Measurements from ENCODE around the gene EXOC7.

Gene EXOC7

DNA sequence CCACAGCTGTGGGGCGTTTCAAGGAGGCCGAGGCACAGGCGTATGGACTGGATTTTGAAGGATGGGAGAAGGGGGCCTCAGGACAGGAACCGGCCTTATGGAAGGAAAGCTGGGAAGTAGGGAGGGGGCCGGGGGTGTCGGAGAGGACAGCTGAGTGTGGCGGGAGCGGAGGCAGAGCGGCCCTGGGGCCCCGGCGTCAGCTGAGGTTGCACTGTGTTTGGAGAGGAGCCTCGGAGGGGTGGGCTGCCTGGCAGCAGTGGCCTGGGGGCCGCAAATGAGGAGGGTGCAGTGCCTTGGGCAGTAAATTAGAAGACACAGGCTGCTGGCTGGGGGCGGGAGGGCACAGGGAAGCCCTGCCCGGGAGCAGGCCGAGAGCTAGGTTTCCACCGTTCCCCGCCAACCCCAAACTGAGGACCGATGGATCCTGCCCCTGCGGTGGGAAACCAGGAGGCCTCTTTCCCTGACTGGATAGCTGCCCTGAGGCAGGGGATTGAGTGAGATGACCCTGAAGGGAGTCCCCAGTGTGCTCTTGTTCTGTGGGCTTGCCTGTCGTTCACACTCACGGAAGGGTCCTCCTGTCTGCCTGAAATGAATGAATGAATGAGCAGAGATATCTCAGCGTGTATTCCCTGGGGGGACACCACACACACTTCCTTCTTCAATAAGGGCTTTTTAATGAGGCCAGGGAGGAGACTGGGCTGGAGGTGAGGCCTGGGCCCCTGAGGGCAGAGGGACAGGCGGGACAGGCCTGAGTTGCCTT lies 19.0 kb upstream of the EXOC7 start:
- no peak for DNase-seq

GRCh38 chr17:76121932-76122430 lies 18.4 kb upstream of the EXOC7 start:
- peak in 2 of 58 donors; percentile 20 to 27 for DNase-seq

DNA sequence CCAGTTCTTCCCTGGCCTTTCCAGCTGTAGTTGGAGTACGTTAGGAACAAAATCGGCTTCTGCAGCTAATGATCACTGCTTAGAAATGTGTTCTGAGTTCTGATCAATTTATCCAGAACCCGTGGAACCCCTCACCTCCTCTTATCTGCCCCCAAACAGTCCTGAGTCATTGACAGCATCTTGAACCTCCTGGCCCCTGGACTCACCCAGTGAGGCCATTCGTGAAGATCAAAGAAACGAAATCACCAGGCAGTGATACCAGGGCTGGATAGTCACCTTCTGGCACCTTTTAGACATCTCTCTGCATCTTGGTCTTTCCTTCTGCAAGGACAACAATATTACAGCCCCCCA lies 17.0 kb upstream of the EXOC7 start:
- DNase-seq: no peak

DNA sequence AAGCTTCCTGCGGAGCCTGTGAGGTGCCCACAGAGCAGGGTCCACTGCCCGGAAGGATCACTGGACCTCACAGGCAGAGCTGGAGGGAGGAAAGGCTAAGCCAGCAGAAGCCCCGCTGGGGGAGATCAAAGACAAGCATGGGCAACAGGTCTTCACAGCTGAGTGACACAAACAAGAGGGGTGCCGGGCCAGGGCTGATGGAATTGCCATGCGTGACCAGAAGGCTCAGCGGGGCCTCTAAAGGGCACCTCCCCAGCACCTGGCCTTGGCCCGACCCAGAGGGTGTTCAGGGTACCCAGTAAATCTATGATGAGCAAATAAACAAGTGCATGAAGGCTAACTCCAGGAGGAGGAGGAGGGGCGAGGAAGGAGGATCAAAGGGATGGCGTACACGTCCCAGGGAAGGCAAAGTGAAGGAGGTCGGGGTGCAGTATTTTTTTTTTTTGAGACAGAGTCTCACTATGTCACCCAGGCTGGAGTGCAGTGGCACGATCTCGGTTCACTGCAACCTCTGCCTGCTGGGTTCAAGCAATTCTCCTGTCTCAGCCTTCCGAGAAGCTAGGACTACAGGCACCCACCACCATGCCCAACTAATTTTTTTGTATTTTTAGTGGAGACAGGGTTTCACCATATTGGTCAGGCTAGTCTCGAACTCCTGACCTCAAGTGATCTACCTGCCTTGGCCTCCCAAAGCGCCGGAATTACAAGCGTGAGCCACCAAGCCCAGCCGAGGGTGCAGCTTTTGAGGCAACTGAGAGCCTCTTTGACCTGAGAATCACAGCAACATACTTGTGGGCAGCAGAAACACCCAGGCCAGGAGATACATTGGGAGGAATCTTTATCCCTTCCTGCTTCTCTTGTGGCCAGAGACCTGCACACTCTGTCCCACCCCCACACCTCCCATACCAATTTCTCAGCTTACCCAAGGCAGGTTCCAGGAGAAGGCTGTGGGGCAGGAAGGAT lies 16.1 kb upstream of the EXOC7 start:
- DNase-seq: no peak

DNA sequence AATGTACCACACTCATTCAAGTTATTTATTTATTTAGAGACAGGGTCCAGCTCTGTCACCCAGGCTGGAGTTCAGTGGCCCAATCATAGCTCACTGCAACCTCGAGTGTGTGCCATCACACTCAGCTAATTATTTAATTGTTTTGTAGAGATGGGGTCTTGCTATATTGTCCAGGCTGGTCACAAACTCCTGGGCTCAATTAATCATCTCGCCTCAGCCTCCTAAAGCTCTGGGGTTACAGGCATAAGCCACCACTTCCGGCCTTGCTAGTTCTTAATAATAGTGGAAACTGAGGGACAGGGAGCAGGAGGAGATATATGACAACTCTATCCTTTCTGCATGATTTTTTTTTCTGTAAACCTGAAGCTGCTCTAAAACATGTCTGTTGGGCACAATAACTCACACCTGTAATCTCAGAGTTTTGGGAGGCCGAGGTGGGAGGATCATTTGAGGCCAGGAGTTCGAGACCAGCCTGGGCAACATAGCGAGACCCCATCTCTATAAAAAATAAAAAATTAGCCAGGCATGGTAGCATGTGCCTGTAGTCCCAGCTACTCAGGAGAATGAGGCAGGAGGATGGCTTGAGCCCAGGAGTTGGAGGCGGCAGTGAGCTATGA lies 11.7 kb upstream of the EXOC7 start:
- DNase-seq: no peak

DNA sequence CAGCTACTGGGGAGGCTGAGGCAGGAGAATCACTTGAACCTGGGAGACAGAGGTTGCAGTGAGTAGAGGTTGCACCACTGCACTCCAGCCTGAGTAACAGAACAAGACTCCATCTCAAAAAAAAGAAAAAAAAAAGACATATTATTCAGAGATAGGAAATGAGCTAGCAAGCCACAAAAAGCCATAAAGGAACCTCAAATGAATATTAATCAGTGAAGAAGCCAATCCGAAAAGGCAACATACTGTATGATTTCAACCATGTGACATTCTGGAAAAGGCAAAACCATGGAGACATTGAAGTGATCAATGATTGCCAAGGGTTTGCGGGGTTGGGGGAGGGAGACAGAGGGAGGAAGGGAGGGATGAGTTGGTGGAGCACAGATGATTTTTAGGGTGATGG lies 8.4 kb upstream of the EXOC7 start:
- DNase-seq: no peak

GRCh38 chr17:76107509-76107908 lies 3.9 kb upstream of the EXOC7 start:
- no peak for DNase-seq

DNA sequence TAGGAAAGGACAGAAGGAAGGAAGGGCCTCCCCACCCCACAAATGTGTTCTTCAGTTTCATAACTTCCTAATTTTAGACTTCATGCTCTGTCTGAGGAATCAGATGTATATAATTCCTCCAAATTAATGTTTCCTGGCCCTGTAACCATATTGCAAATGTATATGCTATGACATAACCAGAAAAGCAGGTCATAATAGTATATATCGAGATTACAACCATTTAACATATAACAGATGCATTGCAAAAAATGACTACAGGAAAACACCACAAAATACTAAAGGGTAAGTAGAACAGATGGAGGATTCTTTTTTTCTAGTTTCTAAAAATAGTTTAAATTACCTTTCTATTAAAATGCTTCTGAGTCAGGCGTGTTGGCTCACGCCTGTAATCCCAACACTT lies 3.1 kb upstream of the EXOC7 start:
- DNase-seq: no peak

- DNase-seq: no peak
Observed at GRCh38 chr17:76104896-76105231, 1.3 kb upstream of the EXOC7 start.

DNA sequence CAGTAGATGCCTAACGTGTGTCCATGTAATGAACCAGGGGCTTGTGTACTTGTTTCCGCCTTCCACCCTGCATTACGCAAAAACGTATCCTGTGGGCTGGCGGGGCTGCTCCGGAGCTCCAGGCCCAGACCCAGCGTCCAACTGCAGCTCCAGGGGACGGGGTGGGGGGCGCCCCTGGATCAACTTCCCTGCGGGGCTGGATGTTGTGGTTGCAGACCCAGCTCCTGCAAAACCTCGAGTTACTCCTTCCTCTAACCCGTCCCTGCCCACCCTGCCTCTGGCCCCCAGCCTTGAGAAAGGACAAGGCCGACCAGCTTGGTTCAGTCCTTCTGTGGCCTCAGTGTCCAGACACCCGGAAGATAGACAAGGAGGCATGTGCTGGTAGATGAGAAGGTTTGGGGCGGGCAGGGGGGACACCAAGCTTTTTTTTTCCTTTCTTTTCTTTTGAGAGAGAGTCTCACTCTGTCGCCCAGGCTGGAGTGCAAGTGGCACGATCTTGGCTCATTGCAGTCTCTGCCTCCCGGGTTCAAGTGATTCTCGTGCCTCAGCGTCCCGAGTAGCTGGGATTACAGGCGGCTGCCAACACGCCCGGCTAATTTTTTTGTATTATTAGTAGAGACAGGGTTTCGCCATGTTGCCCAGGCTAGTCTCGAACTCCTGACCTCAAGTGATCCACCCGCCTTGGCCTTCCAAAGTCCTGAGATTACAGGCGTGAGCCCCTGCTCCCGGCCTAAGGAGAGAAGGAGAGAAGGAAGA lies 731 bp upstream of the EXOC7 start:
- peak in 1 of 58 donors; percentile 61 for DNase-seq

- DNase-seq: no peak
Observed at GRCh38 chr17:76102944-76103273, 678 bp downstream of the EXOC7 start.

DNA sequence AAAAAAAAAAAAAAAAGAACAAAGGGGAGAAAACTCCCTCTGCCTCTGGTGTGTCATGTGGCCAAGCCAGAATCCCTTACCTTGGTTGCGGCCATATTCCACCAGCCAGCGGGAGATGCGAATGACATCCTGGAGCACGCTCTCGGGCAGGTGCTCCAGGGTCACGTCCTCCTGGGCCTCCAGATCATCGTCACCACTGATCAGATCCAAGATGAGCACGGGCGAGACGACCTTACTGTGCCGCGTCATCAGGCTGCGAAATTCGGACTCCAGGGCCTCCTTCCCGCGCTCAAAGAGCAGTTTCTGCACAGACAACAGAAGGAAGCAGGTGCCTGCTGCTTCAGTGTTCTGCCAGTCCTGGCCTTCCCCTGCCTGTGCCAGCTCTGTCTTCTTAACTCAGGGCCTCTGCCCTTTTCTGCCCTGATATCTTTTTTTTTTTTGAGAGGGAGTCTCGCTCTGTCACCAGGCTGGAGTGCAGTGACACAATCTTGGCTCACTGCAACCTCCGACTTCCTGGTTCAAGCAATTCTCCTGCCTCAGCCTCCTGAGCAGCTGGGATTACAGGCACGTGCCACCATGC lies 5.8 kb downstream of the EXOC7 start:
- no peak for DNase-seq

GRCh38 chr17:76095943-76096342 lies 7.6 kb downstream of the EXOC7 start:
- DNase-seq: no peak

DNA sequence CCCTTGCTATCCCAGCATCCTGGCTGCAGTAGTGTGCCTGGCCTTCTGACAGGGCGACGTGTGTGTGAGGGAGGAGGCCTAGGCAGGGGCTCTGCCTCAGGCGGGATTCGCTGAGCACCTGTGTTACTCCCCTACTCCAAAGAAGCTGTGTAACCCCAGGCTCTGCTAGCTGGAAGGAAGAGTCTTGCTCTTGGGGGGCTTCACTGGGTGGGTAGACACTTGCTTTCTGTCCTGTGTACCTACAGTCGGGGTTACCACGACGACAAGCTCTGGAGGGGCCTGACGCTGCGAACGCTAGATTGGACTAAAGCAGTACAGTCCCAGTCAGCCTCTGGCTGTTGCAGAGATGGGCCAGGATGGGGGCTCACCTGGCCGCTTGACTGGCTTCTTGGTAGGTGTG lies 9.5 kb downstream of the EXOC7 start:
- no peak for DNase-seq

GRCh38 chr17:76092526-76093413 lies 10.8 kb downstream of the EXOC7 start:
- DNase-seq: peak in 2 of 58 donors; percentile 16 to 26

GRCh38 chr17:76091526-76092286 lies 11.9 kb downstream of the EXOC7 start:
- peak in 2 of 58 donors; percentile 20 to 26 for DNase-seq

DNA sequence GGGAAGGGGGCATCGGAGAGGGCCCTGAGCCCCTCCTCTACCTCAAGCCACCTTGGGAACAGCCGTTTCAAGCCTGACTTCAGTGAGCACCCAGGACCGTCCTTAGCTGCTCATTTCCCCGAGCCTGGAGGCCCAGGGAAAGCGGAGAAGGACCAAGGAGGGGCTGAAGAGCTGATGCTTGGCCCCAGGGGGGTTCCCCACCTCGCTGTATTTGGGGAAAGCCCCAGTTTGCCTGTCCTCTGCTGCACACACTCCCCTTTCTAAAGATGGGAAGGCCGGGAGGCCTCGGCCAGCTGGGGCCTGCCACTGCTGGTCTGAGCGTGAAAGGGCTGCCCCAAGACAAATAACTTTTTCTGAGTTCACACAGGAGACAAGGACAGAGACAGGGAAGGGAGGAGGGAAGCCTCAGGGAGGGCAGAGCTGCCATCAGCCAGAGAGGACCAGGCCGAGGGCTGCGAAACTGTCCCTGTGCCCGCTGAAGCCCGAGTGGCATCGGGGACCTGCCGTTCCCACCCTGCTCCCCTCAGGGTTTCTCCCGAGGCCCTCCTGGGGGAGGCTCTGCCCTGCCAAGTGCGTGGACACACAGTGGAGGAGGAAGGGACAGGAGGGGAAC lies 13.0 kb downstream of the EXOC7 start:
- DNase-seq: no peak

- no peak for DNase-seq
Observed at GRCh38 chr17:76089680-76090516, 13.7 kb downstream of the EXOC7 start.
